MM.1S (cell line): ENCODE data around the gene SSNA1.

Experiments used
- DNase-seq: peaks from one replicate; pipeline ENCODE4 v3.0.0-alpha.2; 2015
- H2AFZ ChIP-seq: fragments of 300-600 bp; sonication (generic); 2 replicates; pipeline ENCODE4 v1.6.0; 2016; ENCODE audit warnings: antibody characterized with exemption, low read length
- H3F3A ChIP-seq: fragments of 300-600 bp; sonication (generic); 2 replicates; pipeline ENCODE4 v1.6.1; 2016; ENCODE audit warnings: mild to moderate bottlenecking, antibody characterized with exemption, low read length, moderate library complexity, mixed read lengths; ENCODE audit not compliant: insufficient read depth
- H3K27ac ChIP-seq: fragments of 300-600 bp; sonication (generic); 2 replicates; pipeline ENCODE4 v1.5.1; 2016; ENCODE audit warnings: mild to moderate bottlenecking, low read length
- H3K27me3 ChIP-seq: fragments of 300-600 bp; sonication (generic); replicated peaks from 2 replicates; pipeline ENCODE4 v1.6.0; 2016; ENCODE audit warnings: low read length; ENCODE audit not compliant: insufficient read depth
- H3K36me3 ChIP-seq: fragments of 300-600 bp; sonication (generic); replicated peaks from 2 replicates; pipeline ENCODE4 v1.6.1; 2016; ENCODE audit warnings: mild to moderate bottlenecking, low read length, mixed read lengths; ENCODE audit not compliant: insufficient read depth
- H3K4me1 ChIP-seq: fragments of 300-600 bp; sonication (generic); 2 replicates; pipeline ENCODE4 v1.6.1; 2016; ENCODE audit warnings: low read length, mixed read lengths
- H3K4me2 ChIP-seq: fragments of 300-600 bp; sonication (generic); 2 replicates; pipeline ENCODE4 v1.6.0; 2016; ENCODE audit warnings: low read depth, low read length
- H3K4me3 ChIP-seq: fragments of 300-600 bp; sonication (generic); 2 replicates; pipeline ENCODE4 v1.5.1; 2016; ENCODE audit warnings: low read length, mixed read lengths
- H3K79me2 ChIP-seq: fragments of 300-600 bp; sonication (generic); 2 replicates; pipeline ENCODE4 v1.6.1; 2016; ENCODE audit warnings: mixed run types, low read length, mixed read lengths
- H3K9ac ChIP-seq: fragments of 300-600 bp; sonication (generic); 2 replicates; pipeline ENCODE4 v1.6.1; 2016; ENCODE audit warnings: low read length, mixed read lengths
- H3K9me2 ChIP-seq: fragments of 300-600 bp; sonication (generic); replicated peaks from 2 replicates; pipeline ENCODE4 v1.6.1; 2016; ENCODE audit warnings: mild to moderate bottlenecking, low read length, mixed read lengths; ENCODE audit not compliant: insufficient read depth
- H3K9me3 ChIP-seq: fragments of 300-600 bp; sonication (generic); replicated peaks from 2 replicates; pipeline ENCODE4 v1.6.1; 2016; ENCODE audit warnings: mild to moderate bottlenecking, low read length, mixed read lengths; ENCODE audit not compliant: insufficient read depth
- H4K20me1 ChIP-seq: fragments of 300-600 bp; sonication (generic); 2 replicates; pipeline ENCODE4 v1.6.1; 2016; ENCODE audit warnings: mild to moderate bottlenecking, low read length, moderate library complexity, mixed read lengths; ENCODE audit not compliant: insufficient read depth
- CTCF ChIP-seq: fragments of 300-600 bp; sonication (generic); IDR thresholded peaks from 2 replicates; pipeline ENCODE4 v1.5.1; 2016; ENCODE audit warnings: antibody characterized with exemption, low read length, mixed read lengths
- EZH2 ChIP-seq: fragments of 300-600 bp; sonication (generic); optimal IDR thresholded peaks from 2 replicates; pipeline ENCODE3; 2017; ENCODE audit warnings: low read depth, mild to moderate bottlenecking, antibody characterized with exemption, low read length, mixed read lengths
- EZH2phosphoT487 ChIP-seq: fragments of 300-600 bp; sonication (generic); IDR thresholded peaks from 2 replicates; pipeline ENCODE4 v1.6.1; 2018; ENCODE audit warnings: antibody characterized with exemption, low read length

SSNA1 gene

GRCh38 chr9:137201205-137201868 lies 12.9 kb downstream of the SSNA1 start:
- H3K27ac ChIP-seq = peak overlapping the region; percentile 50; the same call in 1 of the 2 replicates
- H3K27me3 ChIP-seq = no peaks in the 10 kb centered on the region
- peaks cover 14% of the 10 kb centered on the region; the same call in 1 of the 2 replicates for H3F3A ChIP-seq
- peak overlapping the region; percentile 92 for H3K4me3 ChIP-seq
- H3K79me2 ChIP-seq = peaks cover 41% of the 10 kb centered on the region
- peak overlapping the region; percentile 79 for H3K9ac ChIP-seq
- no peaks in the 10 kb centered on the region for H3K9me3 ChIP-seq
- TF ChIP-seq EZH2 (no peak), CTCF (no peak), EZH2phosphoT487 (no peak)
- peak overlapping the region; percentile 79 for H2AFZ ChIP-seq
- no peaks in the 10 kb centered on the region for H3K36me3 ChIP-seq
- no peaks in the 10 kb centered on the region for H4K20me1 ChIP-seq
- H3K4me2 ChIP-seq = peak overlapping the region; percentile 97
- DNase-seq = no peak
- no peaks in the 10 kb centered on the region for H3K9me2 ChIP-seq
- peaks cover 18% of the 10 kb centered on the region for H3K4me1 ChIP-seq

GRCh38 chr9:137202966-137203365 lies 14.5 kb downstream of the SSNA1 start:
- no peak for DNase-seq
- Histone ChIP-seq H3K36me3 (no peaks in the 10 kb centered on the region), H3K9ac (no peak overlapping the region), H3K9me2 (no peaks in the 10 kb centered on the region), H3K79me2 (peaks cover 54% of the 10 kb centered on the region), H3F3A (peaks cover 14% of the 10 kb centered on the region; the same call in 1 of the 2 replicates), H4K20me1 (no peaks in the 10 kb centered on the region), H3K4me2 (no peak overlapping the region), H3K4me3 (no peak overlapping the region), H3K4me1 (peaks cover 24% of the 10 kb centered on the region), H2AFZ (no peak overlapping the region), H3K27ac (no peak overlapping the region), H3K27me3 (no peaks in the 10 kb centered on the region), H3K9me3 (no peaks in the 10 kb centered on the region)
- no peak for TF ChIP-seq EZH2phosphoT487
- no peak for TF ChIP-seq EZH2
- no peak for TF ChIP-seq CTCF

GRCh38 chr9:137204731-137205125 lies 16.3 kb downstream of the SSNA1 start:
- H2AFZ ChIP-seq = 0 out of 2 replicates have a peak overlapping the region, but pooled peaks have one; percentile 49
- no peaks in the 10 kb centered on the region for H3K9me2 ChIP-seq

More at GRCh38 chr9:137204731-137205125, 16.3 kb downstream of the SSNA1 start:
- Histone ChIP-seq H3K4me3 (peak overlapping the region; percentile 90), H3K9ac (peak overlapping the region; percentile 95), H3K36me3 (no peaks in the 10 kb centered on the region), H3K9me3 (no peaks in the 10 kb centered on the region), H4K20me1 (no peaks in the 10 kb centered on the region), H3K79me2 (peaks cover 48% of the 10 kb centered on the region), H3K27me3 (no peaks in the 10 kb centered on the region), H3K4me1 (peaks cover 24% of the 10 kb centered on the region), H3F3A (peaks cover 14% of the 10 kb centered on the region; the same call in 1 of the 2 replicates), H3K4me2 (peak overlapping the region; percentile 93), H3K27ac (peak overlapping the region; percentile 24; the same call in 1 of the 2 replicates)
- TF ChIP-seq EZH2phosphoT487 = no peak
- no peak for TF ChIP-seq EZH2
- no peak for TF ChIP-seq CTCF
- DNase-seq = no peak
